ENCODE measurements around the gene SGPP1.

DNA sequence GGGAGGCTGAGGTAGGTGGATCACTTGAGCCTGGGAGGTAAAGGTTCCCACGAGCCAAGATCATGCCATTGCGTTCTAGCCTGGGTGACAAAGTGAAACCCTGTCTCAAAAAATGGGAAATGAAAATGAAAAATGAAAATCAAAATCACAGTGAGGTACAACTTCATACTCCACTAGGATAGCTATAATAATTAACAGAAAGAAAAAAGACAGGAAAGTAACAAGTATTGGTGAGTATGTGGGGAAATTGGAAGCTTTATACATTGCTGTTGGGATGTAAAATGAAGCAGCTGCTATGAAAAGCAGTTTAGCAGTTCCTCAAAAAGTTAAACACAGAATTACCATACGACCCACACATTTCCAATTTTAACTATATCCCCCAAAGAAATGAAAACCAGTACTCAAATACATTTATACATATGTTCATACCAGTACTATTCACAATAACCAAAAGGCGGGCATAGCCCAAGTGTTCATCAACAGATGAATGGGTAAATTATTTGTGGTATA is 22.2 kb downstream of the SGPP1 start:
- TF ChIP-seq EZH2 (IDR thresholded peaks at IDR 0.05; ENCODE audit: low read length): no peak
- TF ChIP-seq, protein P1, sequence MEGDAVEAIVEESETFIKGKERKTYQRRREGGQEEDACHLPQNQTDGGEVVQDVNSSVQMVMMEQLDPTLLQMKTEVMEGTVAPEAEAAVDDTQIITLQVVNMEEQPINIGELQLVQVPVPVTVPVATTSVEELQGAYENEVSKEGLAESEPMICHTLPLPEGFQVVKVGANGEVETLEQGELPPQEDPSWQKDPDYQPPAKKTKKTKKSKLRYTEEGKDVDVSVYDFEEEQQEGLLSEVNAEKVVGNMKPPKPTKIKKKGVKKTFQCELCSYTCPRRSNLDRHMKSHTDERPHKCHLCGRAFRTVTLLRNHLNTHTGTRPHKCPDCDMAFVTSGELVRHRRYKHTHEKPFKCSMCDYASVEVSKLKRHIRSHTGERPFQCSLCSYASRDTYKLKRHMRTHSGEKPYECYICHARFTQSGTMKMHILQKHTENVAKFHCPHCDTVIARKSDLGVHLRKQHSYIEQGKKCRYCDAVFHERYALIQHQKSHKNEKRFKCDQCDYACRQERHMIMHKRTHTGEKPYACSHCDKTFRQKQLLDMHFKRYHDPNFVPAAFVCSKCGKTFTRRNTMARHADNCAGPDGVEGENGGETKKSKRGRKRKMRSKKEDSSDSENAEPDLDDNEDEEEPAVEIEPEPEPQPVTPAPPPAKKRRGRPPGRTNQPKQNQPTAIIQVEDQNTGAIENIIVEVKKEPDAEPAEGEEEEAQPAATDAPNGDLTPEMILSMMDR (optimal IDR thresholded peaks at IDR 0.05 in 1 of 3, IDR thresholded peaks at IDR 0.05 in 1 of 3, conservative IDR thresholded peaks at IDR 0.05 in 1 of 3; ENCODE audit: extremely low read depth in 1 of 3, insufficient read depth in 2 of 3, low read length in 3 of 3): no peak
